Astrocyte of the spinal cord (primary cell): ENCODE measurements around the gene H3-3A.
"Not testable (repeated sequence)": the region's sequence is repeated elsewhere in the genome, so short reads cannot be mapped to it uniquely, and the experiment has no call there.

ENCODE experiments used
- DNase-seq: peaks from one replicate; pipeline ENCODE4 v3.0.0; 2011; ENCODE audit warnings: low read depth, low spot score
- H3K4me3 ChIP-seq: 2 replicates; pipeline ENCODE4 v1.5.1; 2011; ENCODE audit warnings: low read depth, mild to moderate bottlenecking, low read length, moderate library complexity
- in situ Hi-C: cut with HindIII; loops from 2 replicates; pipeline ENCODE4 v1.10.0; 2017; ENCODE audit warnings: low sequenced_read_pairs
- TF ChIP-seq, protein P1 (sequence below): IDR thresholded peaks from 2 replicates; pipeline ENCODE4 v1.5.1; 2012; ENCODE audit warnings: low read depth, mild to moderate bottlenecking, low read length, inconsistent platforms

Gene H3-3A

DNA sequence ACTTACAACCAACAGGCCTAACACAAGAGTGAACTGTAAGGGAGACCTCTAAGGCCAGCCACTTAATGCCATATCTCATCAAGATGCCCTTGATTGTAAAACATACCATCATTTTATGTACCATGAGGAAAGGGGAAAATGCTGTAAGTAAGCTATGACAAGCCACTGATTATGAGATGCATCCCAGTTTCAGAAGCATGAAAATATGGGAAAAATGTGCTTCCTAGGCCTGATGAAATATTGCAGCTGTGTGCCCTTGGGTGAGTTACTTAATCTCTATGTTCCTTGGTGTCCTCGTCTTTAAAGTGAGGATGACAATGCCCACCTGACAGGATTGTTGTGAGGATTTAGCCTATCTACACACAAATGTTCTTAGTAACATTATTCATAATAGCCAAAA lies 28.9 kb downstream of the H3-3A start:
- TF ChIP-seq, protein P1, sequence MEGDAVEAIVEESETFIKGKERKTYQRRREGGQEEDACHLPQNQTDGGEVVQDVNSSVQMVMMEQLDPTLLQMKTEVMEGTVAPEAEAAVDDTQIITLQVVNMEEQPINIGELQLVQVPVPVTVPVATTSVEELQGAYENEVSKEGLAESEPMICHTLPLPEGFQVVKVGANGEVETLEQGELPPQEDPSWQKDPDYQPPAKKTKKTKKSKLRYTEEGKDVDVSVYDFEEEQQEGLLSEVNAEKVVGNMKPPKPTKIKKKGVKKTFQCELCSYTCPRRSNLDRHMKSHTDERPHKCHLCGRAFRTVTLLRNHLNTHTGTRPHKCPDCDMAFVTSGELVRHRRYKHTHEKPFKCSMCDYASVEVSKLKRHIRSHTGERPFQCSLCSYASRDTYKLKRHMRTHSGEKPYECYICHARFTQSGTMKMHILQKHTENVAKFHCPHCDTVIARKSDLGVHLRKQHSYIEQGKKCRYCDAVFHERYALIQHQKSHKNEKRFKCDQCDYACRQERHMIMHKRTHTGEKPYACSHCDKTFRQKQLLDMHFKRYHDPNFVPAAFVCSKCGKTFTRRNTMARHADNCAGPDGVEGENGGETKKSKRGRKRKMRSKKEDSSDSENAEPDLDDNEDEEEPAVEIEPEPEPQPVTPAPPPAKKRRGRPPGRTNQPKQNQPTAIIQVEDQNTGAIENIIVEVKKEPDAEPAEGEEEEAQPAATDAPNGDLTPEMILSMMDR: no peak
- H3K4me3 ChIP-seq: no peak overlapping the region
- in situ Hi-C loops: no loop called here
- DNase-seq: no peak

GRCh38 chr1:226092048-226092820 lies 29.7 kb downstream of the H3-3A start:
- DNase-seq, in situ Hi-C loops, H3K4me3 ChIP-seq: not testable (repeated sequence)

GRCh38 chr1:226092965-226093364 lies 30.4 kb downstream of the H3-3A start:
- DNase-seq: no peak
- TF ChIP-seq, protein P1: no peak
- in situ Hi-C loops: no loop called here
- no peak overlapping the region for H3K4me3 ChIP-seq

GRCh38 chr1:226093621-226094020 lies 31.1 kb downstream of the H3-3A start:
- no peak overlapping the region for H3K4me3 ChIP-seq
- TF ChIP-seq, protein P1: no peak
- in situ Hi-C loops: no loop called here
- no peak for DNase-seq

DNA sequence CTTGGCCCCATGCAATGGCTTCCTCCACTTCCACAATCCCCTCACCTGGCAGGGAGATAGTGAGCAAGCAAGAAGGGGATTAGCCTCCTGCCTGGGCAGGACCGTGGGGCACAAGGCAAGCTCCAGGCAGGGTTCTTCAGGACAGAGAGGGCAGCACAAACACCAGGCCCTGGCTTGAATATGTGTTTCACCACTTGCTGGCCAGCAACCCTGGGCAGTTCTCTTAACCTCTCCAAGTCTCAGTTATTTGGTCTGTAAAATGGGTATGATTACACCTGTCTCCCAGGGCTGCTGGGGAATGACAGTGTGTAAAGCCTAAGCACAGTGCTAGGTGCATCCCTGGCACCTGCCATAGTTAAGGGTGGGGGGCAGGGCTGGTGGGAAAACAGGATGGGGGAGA lies 31.9 kb downstream of the H3-3A start:
- TF ChIP-seq, protein P1: no peak

DNA sequence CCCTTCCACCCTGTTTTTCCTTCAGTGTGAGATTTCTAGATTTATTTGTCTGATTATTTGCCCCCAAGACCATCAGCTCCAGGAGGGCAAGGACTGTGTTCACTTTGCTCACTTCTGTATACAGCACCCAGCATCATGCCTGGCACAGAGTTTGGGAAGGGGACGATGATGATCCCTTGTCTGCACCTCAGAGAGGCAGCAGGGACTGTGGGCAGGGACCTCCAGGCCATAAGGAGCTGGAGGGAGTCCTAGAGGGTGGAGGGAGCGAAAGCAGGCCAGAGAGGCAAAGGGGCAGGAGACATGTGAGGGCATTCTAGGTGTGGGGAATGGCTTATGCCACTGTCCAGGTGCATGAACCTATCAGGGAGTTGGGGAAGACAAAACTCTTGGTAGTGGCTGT lies 32.8 kb downstream of the H3-3A start:
- DNase-seq: no peak
- in situ Hi-C loops: no loop called here
- TF ChIP-seq, protein P1: no peak
- no peak overlapping the region for H3K4me3 ChIP-seq

More for the DNA sequence above, 31.9 kb downstream of the H3-3A start:
- in situ Hi-C loops: no loop called here
- DNase-seq: no peak
- H3K4me3 ChIP-seq: no peak overlapping the region

- in situ Hi-C loops: no loop called here
- TF ChIP-seq, protein P1: no peak
- peak; percentile 64 for DNase-seq
- H3K4me3 ChIP-seq: no peak overlapping the region
Observed at GRCh38 chr1:226097866-226098625, 35.5 kb downstream of the H3-3A start.
